Measurements from ENCODE around the gene FCRLB.
"Not testable (repeated sequence)": the region's sequence is repeated elsewhere in the genome, so short reads cannot be mapped to it uniquely, and the experiment has no call there.

The FCRLB gene, protein sequence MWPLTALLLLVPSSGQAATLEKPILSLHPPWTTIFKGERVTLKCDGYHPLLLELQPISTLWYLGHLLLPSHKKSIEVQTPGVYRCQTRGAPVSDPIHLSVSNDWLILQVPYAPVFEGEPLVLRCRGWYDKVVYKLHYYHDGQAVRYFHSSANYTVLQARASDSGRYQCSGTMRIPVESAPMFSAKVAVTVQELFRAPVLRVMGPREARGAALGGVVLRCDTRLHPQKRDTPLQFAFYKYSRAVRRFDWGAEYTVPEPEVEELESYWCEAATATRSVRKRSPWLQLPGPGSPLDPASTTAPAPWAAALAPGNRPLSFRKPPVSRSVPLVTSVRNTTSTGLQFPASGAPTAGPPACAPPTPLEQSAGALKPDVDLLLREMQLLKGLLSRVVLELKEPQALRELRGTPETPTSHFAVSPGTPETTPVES

GRCh38 chr1:161720956-161721737 is at the start of gene FCRLB:
Gene FCRLB (plus strand): TSS chr1:161721544. CDS start chr1:161722673, 1,129 bp downstream.
- no peak for DNase-seq

DNA sequence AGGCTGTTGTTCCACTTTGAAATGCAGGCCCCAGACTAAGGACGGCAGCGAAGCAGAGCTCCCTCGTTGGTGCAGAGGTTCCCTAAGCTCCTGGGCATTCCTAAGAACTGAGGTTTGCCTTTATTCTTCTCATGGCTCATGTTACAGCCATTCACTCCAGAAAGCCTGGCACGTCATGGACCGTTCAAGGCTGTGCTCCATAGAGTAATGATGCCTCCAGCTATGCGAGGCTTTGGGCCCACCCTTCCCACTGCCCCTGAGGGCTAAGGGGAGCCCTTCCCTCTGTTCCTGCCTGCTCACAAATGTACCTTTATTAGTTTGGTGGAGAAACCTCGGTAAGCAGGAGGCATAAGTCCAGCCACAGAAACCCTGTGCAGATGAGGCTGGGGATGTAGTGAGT is 47.9 kb upstream of the FCRLB start:
- not testable (repeated sequence) for DNase-seq

DNA sequence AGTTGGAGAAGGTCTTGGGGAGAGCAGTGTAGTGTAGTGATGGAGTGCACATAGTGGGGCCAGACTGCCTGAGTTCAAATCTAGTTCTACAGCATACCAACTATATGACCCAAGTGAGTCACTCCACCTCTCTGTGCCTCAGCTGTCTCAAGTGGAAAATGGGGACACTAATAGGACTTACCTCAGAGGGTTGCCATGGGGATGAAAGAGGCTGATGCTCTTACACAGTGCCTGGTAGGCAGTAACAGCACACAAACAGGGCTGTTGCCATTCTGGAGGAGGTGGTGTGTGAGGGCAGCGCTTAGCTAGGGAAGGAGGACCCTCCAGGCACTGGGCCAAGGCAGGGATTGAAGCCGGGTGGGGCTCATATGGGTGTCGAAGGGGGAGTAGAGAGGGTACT is 46.9 kb upstream of the FCRLB start:
- DNase-seq, result not testable (repeated sequence)

GRCh38 chr1:161674908-161675307 is 46.4 kb upstream of the FCRLB start:
- DNase-seq, result not testable (repeated sequence)

DNA sequence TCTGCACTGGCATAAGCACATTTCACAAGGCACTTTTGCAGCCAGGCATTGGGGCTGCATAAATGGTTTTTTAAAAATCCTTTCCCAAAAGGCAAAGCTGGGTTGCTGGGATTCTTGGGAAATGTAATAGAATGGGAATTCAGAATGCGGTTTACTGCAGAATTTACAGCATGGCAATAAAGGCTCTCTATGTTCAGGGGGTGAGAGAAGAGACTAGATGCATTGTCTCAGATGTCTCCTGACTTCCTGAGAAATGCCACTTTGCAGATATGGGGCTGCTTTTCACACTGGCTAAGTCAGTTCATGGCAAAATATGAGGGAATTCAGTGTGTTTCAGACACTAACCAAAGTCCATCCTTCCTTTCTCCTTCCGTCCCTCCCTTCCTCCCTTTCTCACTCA is 44.9 kb upstream of the FCRLB start:
- no peak for DNase-seq

- no peak for DNase-seq
Observed at GRCh38 chr1:161676958-161677689, 44.2 kb upstream of the FCRLB start.

DNA sequence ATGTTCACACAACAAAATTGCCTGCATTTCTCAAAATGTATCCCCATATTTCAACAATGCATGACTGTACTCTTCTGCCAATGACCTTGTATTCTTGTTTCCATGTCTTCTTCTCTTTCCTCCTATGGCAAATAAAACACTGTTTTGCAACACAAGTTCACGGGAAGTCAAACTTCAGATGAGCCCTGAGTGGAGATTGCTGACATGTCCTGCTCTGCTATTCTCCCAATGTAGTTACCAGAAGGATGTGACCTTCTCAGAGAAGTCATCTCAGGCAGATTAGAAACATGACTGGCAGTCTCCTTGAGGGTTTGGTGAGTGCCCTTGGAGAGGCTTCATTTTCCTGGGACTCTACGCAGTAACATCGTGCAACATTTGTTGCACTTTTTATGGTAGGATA is 42.8 kb upstream of the FCRLB start:
- no peak for DNase-seq

- no peak for DNase-seq
Observed at GRCh38 chr1:161681879-161682278, 39.5 kb upstream of the FCRLB start.

DNA sequence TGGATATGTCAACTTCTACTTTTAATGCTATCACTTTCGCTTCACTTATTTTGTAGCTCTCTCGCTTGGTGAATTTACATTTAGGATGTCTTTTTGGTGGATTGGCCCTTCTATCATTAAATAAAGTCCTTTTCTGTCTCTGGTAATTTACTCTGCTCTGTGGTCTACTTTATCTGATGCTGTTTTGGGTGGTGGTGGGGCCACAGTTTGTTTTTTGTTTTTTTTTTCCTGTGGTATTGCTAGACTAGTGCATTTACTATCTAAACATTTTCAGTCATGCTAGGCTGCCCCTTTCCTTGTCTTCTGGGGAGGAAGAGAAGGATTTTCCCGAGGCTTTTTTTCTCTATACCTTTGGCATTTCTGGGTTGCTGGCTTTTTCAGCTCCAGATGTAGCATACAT is 32.4 kb upstream of the FCRLB start:
- DNase-seq, result no peak

GRCh38 chr1:161691846-161692245 is 29.5 kb upstream of the FCRLB start:
- no peak for DNase-seq

- DNase-seq, result not testable (repeated sequence)
Observed at GRCh38 chr1:161693020-161693712, 28.2 kb upstream of the FCRLB start.

- DNase-seq, result not testable (repeated sequence)
Observed at GRCh38 chr1:161698302-161698701, 23.0 kb upstream of the FCRLB start.

- DNase-seq, result no peak
Observed at GRCh38 chr1:161702250-161702649, 19.1 kb upstream of the FCRLB start.

DNA sequence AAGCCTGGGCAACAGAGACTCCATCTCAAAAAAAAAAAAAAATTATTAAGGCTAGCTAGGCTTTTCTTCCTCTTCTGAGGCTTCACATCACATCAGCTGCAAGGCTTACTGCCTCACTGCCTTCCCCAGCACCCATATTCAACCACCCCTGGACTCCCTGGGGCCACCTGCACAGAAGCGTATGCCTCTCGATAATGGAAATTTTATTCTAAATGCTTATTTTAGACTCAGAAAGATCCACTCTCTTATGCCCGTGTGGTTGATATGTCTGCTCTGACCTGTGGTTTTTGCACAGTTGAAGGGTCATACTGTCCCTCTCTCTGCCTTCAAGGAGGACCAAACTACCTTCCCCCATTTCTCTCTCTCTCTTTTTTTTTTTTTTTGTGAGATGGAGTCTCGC is 15.8 kb upstream of the FCRLB start:
- DNase-seq, result no peak

DNA sequence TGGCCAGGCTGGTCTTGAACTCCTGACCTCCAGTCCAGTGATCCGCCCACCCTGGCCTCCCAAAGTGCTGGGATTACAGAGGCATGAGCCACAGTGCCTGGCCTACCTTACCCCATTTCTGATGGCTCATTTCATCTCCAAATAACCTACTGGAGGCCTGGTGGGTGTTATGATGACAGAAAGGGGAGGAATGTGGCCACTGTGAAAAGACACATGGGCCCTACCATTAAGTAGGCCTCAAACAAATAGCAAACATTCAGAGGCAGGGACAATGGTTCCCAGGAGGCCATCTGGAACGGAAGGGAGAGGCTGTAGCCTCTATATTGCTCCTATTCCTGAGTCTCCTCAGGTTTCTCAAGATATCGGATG is 15.2 kb upstream of the FCRLB start:
- DNase-seq, result no peak

DNA sequence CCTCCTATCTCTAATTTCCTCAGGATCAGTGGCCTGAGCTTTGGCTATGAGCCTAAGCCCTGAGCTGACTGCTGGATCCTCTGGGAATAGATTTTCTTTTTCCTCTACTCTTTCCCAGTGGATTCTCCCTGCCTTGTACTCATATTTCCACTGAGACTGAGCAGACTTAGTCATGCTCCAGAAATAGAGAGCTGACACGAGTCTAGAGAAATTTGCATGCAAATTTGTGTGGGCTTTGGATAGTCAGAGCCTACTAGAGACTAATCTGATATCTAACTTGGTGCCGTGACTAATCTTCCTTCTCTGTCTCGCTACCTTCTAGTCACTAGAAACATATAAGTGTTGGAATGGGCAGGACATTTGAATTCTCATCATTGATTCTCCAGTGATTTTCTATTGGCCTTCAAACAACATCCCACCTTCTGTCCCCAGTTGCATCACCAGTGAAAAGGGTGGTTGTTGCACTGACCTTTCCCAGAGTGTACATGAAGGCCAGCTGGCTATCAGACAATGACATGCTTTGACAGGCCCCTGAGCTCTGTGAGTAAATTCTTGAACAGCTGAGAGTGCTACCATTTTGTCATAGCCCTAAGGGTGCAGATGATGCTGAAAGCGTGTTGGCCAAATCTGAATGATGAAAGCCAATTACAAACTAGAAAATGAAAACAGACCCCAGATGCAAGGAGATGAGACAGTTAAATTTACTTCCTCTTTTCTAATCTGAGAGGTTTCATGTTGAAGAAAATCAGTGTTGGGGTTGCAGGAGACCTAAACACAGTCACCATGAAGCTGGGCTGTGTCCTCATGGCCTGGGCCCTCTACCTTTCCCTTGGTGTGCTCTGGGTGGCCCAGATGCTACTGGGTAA is 14.6 kb upstream of the FCRLB start, which contains the start of gene FCRLA:
Gene FCRLA, plus strand, starts transcription at position 748 of the 866 bp plus-strand sequence. Its CDS starts 36 bp downstream, at position 784.
- DNase-seq, result no peak

DNA sequence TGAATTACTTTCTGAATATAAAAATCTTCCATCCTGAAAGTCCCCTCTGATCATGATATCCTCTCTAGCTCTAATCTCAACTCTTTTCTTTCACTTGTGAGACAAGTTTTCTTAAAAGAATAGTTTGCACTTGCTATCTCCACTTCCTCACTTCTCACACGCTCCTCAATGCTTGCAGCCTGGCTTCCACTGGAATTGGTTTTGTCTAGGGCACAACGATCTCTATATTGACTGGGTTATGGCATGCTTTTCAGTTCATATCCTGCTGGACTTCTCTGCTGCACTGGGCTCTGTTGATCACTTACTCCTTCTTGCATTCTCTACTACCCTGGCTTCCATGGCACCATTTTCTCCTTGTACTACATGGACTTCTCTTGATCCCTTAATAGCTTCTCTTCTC is 13.8 kb upstream of the FCRLB start:
- no peak for DNase-seq

- no peak for DNase-seq
Observed at GRCh38 chr1:161709373-161709772, 12.0 kb upstream of the FCRLB start.

DNA sequence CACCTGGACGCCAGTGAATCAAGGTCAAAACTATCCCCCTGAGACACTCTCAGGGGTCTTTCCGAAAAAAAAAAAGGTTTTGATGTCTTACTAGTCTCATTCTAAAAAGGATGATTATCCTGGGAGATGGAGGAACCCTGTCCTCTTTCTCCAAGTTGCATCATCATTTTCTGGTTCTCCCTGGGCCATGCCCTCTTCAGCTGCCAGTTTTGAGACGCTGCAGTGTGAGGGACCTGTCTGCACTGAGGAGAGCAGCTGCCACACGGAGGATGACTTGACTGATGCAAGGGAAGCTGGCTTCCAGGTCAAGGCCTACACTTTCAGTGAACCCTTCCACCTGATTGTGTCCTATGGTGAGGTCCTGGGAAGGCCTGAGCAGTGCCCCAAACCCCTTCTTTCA is 10.8 kb upstream of the FCRLB start:
- DNase-seq, result no peak

GRCh38 chr1:161718559-161719324 is 2.6 kb upstream of the FCRLB start:
- DNase-seq, result no peak

- no peak for DNase-seq
Observed at GRCh38 chr1:161719325-161719611, 2.1 kb upstream of the FCRLB start.
